Right lobe of liver (tissue), 6 donors: ENCODE measurements around the gene RTCA. TPM values are rescaled to one million over a fixed set of nuclear protein-coding genes. Genes with fewer than 3 reads are reported as not detected.

ENCODE experiments used
- ATAC-seq, 4 donors: fragments of 200-7000 bp; cut with Tn5 transposase; one replicate each; pipeline ENCODE4 v1.9.1; 2020; ENCODE audit warnings: mild to moderate bottlenecking in 4 of 4, moderate library complexity in 4 of 4
- DNase-seq, 3 donors: peaks; one replicate each; pipeline ENCODE4 v3.0.0-alpha.2; 2020
- H3K27ac ChIP-seq, 3 donors: fragments of 200-600 bp; one replicate each; pipeline ENCODE4 v1.8.0; 2022
- H3K27me3 ChIP-seq, 2 donors: fragments of 200-600 bp; one replicate each; pipeline ENCODE4 v1.8.0; 2022
- H3K36me3 ChIP-seq, 4 donors: fragments of 200-600 bp; sonication (generic) in 1 of 4; one replicate each; pipeline versions ENCODE4 v1.5.1 to v1.8.0; 2017 to 2022; ENCODE audit warnings: control low read depth in 1 of 4
- H3K4me1 ChIP-seq, 4 donors: fragments of 200-600 bp; sonication (generic) in 1 of 4; one replicate each; pipeline versions ENCODE4 v1.5.1 to v1.8.0; 2017 to 2022; ENCODE audit warnings: control low read depth in 1 of 4
- H3K4me3 ChIP-seq, 3 donors: fragments of 200-600 bp; one replicate each; pipeline ENCODE4 v1.8.0; 2022
- H3K9me3 ChIP-seq, 4 donors: fragments of 200-600 bp; sonication (generic) in 1 of 4; one replicate each; pipeline versions ENCODE4 v1.5.1 to v1.8.0; 2017 to 2022; ENCODE audit warnings: control low read depth in 1 of 4
- POLR2A ChIP-seq: fragments of 450-650 bp; IDR thresholded peaks from one replicate; pipeline ENCODE4 v1.6.1; 2017; ENCODE audit warnings: antibody characterized with exemption, mild to moderate bottlenecking
- WGBS: methylation state at CpG from one replicate; pipeline ENCODE4 v1.1.6; 2018; ENCODE audit warnings: low coverage, low lambda C conversion rate; ENCODE audit not compliant: insufficient coverage; ENCODE audit errors: missing lambda C conversion rate; 5-methylcytosine and 5-hydroxymethylcytosine counted together
- intact Hi-C, 2 donors: fragments of 100-400 bp; cut with DNase I; formaldehyde crosslinking; loops; one replicate each; pipeline versions ENCODE4 v1.11.2 to v1.14.1; 2022
- total RNA-seq, 6 experiments: library from RNA; depleted of rRNA in 2 of 6; stranded (reverse); fragments of >200 nt in 2 of 6; fragmentation: NEBNext Ultra II Directional in 3 of 6; extraction: Animal tissue kit (Norgen Biotek cat#: 25700) in 3 of 6; gene quantifications; one replicate each; pipeline versions ENCODE4 v1.1.0 to v1.2.4, GENCODE V29; 2016 to 2023
- TF ChIP-seq, protein P1 (sequence below), 4 donors: fragments of 200-600 bp in 3 of 4; fragments of 450-650 bp in 1 of 4; IDR thresholded peaks; one replicate each; pipeline versions ENCODE4 v1.5.1 to v1.8.0; 2016 to 2022; ENCODE audit warnings: antibody characterized with exemption in 4 of 4, mild to moderate bottlenecking in 2 of 4
- donor health status: DM: no; HTN: yes; CAD: no.
- donor health status: DM: no; HTN: no; CAD: no.
- donor health status: DM: no; HTN: no; CAD: no.
- donor health status: DM: no; HTN: yes; CAD: no.
- donor health status: DM: no; HTN: yes; CAD: no.

Gene RTCA
- total RNA-seq, 6 experiments from 2014 or later, result 12.5 to 20.1 (median 14.7) TPM

DNA sequence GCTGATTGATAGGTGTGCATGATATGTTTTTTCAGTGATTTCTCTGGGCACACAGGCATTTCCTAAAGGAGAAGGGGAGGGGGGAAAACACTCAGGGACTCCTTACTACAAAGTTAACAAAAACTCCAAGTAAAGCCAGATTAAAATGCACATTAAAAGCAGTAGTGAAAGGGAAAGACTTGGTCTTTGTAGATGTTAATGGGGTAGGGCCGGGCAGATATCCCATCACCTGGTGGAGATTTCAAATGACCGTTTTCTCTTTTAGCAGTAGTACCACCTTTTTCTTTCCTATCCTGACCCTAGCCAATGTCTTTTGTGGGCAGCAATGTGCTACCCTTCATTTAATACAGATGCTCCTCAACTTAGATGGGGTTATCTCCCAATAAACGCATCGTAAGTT is 32.5 kb downstream of the RTCA start:
- ATAC-seq, result no peak
- Histone ChIP-seq H3K9me3 (no peaks in the 10 kb centered on the region), H3K27ac (no peak overlapping the region), H3K4me3 (no peak overlapping the region), H3K27me3 (no peaks in the 10 kb centered on the region), H3K36me3 (peaks cover 0 to 2% (median 0%) of the 10 kb centered on the region in 4 donors), H3K4me1 (no peaks in the 10 kb centered on the region)
- no peak for DNase-seq
- intact Hi-C loops, result no loop called here
- TF ChIP-seq, protein P1, sequence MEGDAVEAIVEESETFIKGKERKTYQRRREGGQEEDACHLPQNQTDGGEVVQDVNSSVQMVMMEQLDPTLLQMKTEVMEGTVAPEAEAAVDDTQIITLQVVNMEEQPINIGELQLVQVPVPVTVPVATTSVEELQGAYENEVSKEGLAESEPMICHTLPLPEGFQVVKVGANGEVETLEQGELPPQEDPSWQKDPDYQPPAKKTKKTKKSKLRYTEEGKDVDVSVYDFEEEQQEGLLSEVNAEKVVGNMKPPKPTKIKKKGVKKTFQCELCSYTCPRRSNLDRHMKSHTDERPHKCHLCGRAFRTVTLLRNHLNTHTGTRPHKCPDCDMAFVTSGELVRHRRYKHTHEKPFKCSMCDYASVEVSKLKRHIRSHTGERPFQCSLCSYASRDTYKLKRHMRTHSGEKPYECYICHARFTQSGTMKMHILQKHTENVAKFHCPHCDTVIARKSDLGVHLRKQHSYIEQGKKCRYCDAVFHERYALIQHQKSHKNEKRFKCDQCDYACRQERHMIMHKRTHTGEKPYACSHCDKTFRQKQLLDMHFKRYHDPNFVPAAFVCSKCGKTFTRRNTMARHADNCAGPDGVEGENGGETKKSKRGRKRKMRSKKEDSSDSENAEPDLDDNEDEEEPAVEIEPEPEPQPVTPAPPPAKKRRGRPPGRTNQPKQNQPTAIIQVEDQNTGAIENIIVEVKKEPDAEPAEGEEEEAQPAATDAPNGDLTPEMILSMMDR (IDR thresholded peaks at IDR 0.05), result no peak
- no peak for TF ChIP-seq POLR2A
- WGBS, result 98% methylated on average over 4 of the region's 4 CpGs

DNA sequence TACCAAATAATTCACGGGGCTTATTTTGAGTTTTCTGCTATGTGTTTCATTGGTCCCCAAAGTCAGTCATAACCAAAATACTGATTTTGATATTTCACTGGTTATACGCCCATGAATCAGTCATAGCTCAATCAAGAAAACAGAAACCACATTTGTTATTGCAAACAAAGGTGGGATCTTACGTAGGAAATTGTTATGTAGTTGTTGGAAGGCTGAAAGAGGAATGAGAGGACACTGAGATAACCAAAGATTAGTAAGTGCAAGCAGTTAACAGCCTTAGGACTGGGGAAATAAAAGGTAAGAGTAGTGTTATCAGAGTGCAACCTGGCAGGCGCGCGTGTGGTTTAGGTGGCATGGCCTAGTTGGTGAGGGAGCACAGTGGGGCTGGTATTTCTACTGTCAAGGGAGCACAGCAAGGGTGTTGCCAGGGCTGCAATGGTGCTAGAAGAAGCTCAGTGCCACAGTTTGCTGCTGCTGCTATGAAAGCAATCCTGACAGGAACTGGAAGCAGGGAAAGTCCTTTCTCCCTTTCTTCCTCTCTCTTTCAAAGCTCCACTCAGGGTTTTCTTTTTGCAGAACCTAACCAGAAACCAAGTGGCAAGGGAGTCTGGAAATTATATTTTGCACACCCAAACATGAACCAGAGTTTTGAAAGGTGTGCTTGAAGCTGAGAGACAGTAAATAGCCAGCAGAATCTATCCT is 33.7 kb downstream of the RTCA start:
- H3K4me3 ChIP-seq, result no peak overlapping the region
- intact Hi-C loops, result no loop called here
- H3K4me1 ChIP-seq, result no peaks in the 10 kb centered on the region
- peaks cover 0 to 2% (median 0%) of the 10 kb centered on the region in 4 donors for H3K36me3 ChIP-seq
- DNase-seq (no peak), ATAC-seq (no peak)
- WGBS, result 84% methylated on average over 3 of the region's 6 CpGs
- H3K27ac ChIP-seq, result no peak overlapping the region
- no peaks in the 10 kb centered on the region for H3K9me3 ChIP-seq
- TF ChIP-seq POLR2A, result no peak
- TF ChIP-seq, protein P1 (IDR thresholded peaks at IDR 0.05), result no peak
- no peaks in the 10 kb centered on the region for H3K27me3 ChIP-seq

DNA sequence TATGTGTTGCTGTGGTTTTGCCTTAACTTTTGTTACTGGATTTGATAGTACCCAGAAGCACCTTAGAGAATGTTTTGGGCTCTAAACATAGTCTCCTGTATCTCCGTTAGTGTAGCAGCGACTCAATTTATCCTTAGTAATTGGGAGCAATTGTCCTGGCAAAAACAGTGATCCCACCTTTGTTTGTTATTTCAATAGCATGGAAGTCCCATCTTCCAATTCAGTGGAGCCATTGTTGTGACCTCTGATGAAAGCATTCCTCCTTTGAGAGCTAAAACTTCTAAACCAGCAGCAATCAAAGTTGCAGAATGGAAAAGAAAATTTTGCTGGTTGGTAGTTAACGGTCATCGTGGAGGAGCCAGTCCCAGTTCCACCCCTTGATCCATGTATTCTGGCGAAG is 34.7 kb downstream of the RTCA start:
- Histone ChIP-seq H3K9me3 (no peaks in the 10 kb centered on the region), H3K36me3 (peaks cover 0 to 2% (median 0%) of the 10 kb centered on the region in 4 donors), H3K4me1 (no peaks in the 10 kb centered on the region), H3K27ac (no peak overlapping the region), H3K27me3 (no peaks in the 10 kb centered on the region), H3K4me3 (no peak overlapping the region)
- WGBS, result 98% methylated on average over 5 of the region's 5 CpGs
- no peak for TF ChIP-seq POLR2A
- TF ChIP-seq, protein P1 (IDR thresholded peaks at IDR 0.05), result no peak
- DNase-seq (no peak), ATAC-seq (no peak)
- intact Hi-C loops, result no loop called here

DNA sequence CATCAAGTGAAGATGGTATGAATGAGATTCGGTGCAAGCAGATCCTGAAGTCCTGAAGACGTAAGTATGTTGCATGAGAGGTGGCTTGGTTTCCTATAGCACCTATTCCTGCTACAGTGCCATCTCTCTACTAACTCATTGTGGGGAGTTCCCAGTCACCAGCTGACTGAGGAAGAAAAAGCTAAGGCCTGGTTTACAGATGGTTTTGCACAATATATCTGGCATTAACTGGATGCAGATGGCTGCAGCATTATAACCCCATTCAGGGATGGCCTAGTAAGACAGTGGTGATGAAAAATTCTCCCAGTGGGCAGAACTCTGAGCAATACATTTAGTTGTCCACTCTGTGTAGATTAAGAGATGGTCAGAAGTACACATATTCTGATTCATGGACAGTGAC is 36.7 kb downstream of the RTCA start:
- TF ChIP-seq, protein P1 (IDR thresholded peaks at IDR 0.05), result no peak
- no peak for TF ChIP-seq POLR2A
- Histone ChIP-seq H3K27ac (no peak overlapping the region), H3K36me3 (no peaks in the 10 kb centered on the region), H3K4me3 (no peak overlapping the region), H3K4me1 (no peaks in the 10 kb centered on the region), H3K27me3 (no peaks in the 10 kb centered on the region), H3K9me3 (no peaks in the 10 kb centered on the region)
- ATAC-seq, result no peak
- DNase-seq, result no peak
- intact Hi-C loops, result no loop called here
- 95% methylated on average over 2 of the region's 2 CpGs for WGBS
